Measurements from ENCODE around the gene DTX2.
"Not testable (repeated sequence)": the region's sequence is repeated elsewhere in the genome, so short reads cannot be mapped to it uniquely, and the experiment has no call there.

DNA sequence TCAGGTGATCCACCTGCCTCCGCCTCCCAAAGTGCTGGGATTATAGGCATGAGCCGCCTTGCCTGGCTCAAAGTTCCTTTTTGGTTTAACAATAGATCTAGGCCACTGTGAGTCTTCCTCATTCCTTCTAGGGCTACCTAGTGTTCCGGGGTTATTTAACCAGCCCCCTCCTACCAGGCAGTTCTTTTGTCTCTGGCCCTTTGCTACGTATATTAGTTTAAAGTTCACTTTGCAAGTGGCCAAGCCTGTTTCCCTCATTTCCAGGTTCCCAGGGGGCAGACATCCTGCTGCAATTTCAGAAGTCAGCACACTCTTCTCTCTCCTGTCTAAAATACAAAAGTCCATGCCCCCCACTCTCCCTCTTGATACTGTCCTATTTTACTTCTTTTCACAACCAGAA is 3.0 kb upstream of the DTX2 start:
- not testable (repeated sequence) for TF ChIP-seq EZH2 (IDR thresholded peaks at IDR 0.05; ENCODE audit: borderline replicate concordance, low read length); CTCF (conservative IDR thresholded peaks at IDR 0.05 in 1 of 2, IDR thresholded peaks at IDR 0.05 in 1 of 2; ENCODE audit: extremely low read depth in 1 of 2, insufficient read depth in 1 of 2, low read depth in 1 of 2, low read length in 2 of 2)

Data from mammary epithelial cell (primary cell).